ENCODE data around the gene KRTAP21-1.
"Not testable (repeated sequence)": the region's sequence is repeated elsewhere in the genome, so short reads cannot be mapped to it uniquely, and the experiment has no call there.

Gene KRTAP21-1

GRCh38 chr21:30755328-30755727, at the start of gene KRTAP21-1:
Gene KRTAP21-1, minus strand, starts transcription at chr21:30755428. Its CDS starts 50 bp downstream, at chr21:30755378.
- not testable (repeated sequence) for DNase-seq

GRCh38 chr21:30800605-30801004, 45.4 kb upstream of the KRTAP21-1 start:
- no peak for DNase-seq

- DNase-seq = no peak
These were observed 38.5 kb upstream of the KRTAP21-1 start for GRCh38 chr21:30793581-30794314.

GRCh38 chr21:30779249-30779648, 24.0 kb upstream of the KRTAP21-1 start:
- DNase-seq = no peak

- no peak for DNase-seq
These were observed 14.7 kb upstream of the KRTAP21-1 start for GRCh38 chr21:30769724-30770431.

GRCh38 chr21:30760776-30761175, 5.5 kb upstream of the KRTAP21-1 start:
- DNase-seq = no peak

GRCh38 chr21:30758306-30758705, 3.1 kb upstream of the KRTAP21-1 start:
- no peak for DNase-seq

GRCh38 chr21:30747159-30747558, 8.1 kb downstream of the KRTAP21-1 start, which contains the start of gene KRTAP21-2:
Gene KRTAP21-2, minus strand, starts transcription at chr21:30747259. Its CDS starts 57 bp downstream, at chr21:30747202.
- DNase-seq = no peak

- DNase-seq = no peak
These were observed 14.8 kb downstream of the KRTAP21-1 start for GRCh38 chr21:30740462-30740861.

- DNase-seq = no peak
These were observed 22.2 kb downstream of the KRTAP21-1 start for GRCh38 chr21:30733026-30733425.

- DNase-seq = no peak
These were observed 28.5 kb downstream of the KRTAP21-1 start for GRCh38 chr21:30726726-30727125.

GRCh38 chr21:30719401-30719800, 35.8 kb downstream of the KRTAP21-1 start:
- no peak for DNase-seq

GRCh38 chr21:30718239-30718909, 36.9 kb downstream of the KRTAP21-1 start, which contains the start of gene KRTAP21-3:
Gene KRTAP21-3, minus strand, starts transcription at chr21:30718777. Its CDS starts 18 bp downstream, at chr21:30718759.
- DNase-seq = no peak

GRCh38 chr21:30717105-30717504, 38.1 kb downstream of the KRTAP21-1 start:
- DNase-seq = no peak

- no peak for DNase-seq
These were observed 40.3 kb downstream of the KRTAP21-1 start for GRCh38 chr21:30714946-30715345.

GRCh38 chr21:30714456-30714855, 40.8 kb downstream of the KRTAP21-1 start:
- no peak for DNase-seq

GRCh38 chr21:30713766-30714165, 41.5 kb downstream of the KRTAP21-1 start:
- DNase-seq = no peak

GRCh38 chr21:30710499-30710898, 44.7 kb downstream of the KRTAP21-1 start:
- DNase-seq = no peak

GRCh38 chr21:30707409-30707808, 47.8 kb downstream of the KRTAP21-1 start:
- DNase-seq = no peak
